Suppressor macrophage (primary cell): Measurements from ENCODE around the gene SNX21.
"Not testable (repeated sequence)": the region's sequence is repeated elsewhere in the genome, so short reads cannot be mapped to it uniquely, and the experiment has no call there.

Source experiments
- DNase-seq, 4 experiments: peaks; one replicate each; pipeline ENCODE4 v3.0.0-alpha.2; 2020 to 2022

SNX21 gene

GRCh38 chr20:45850926-45851325 lies 17.3 kb downstream of the SNX21 start:
- no peak for DNase-seq

- no peak for DNase-seq
Measured at GRCh38 chr20:45851501-45851900, 17.9 kb downstream of the SNX21 start.

- no peak for DNase-seq
Measured at GRCh38 chr20:45852326-45852725, 18.7 kb downstream of the SNX21 start.

GRCh38 chr20:45853484-45853883 lies 19.9 kb downstream of the SNX21 start:
- DNase-seq, result no peak

- peak; percentile 98 to 100 (median 100) for DNase-seq
Measured at GRCh38 chr20:45857114-45857881, 23.7 kb downstream of the SNX21 start, which contains the start of the genes ACOT8 and ZSWIM3. Gene ACOT8, minus strand, starts transcription at chr20:45857392. Its CDS starts 77 bp downstream, at chr20:45857315. Gene ZSWIM3, plus strand, starts transcription at chr20:45857614. Its CDS starts 212 bp downstream, at chr20:45857826.

GRCh38 chr20:45857882-45858216 lies 24.2 kb downstream of the SNX21 start:
- no peak for DNase-seq

- DNase-seq, result no peak
Measured at GRCh38 chr20:45859916-45860315, 26.3 kb downstream of the SNX21 start.

- DNase-seq, result no peak
Measured at GRCh38 chr20:45860560-45861220, 27.1 kb downstream of the SNX21 start.

GRCh38 chr20:45861221-45862075 lies 27.8 kb downstream of the SNX21 start:
- no peak for DNase-seq

GRCh38 chr20:45863543-45864470 lies 30.2 kb downstream of the SNX21 start:
- DNase-seq, result no peak

GRCh38 chr20:45866454-45866853 lies 32.9 kb downstream of the SNX21 start:
- DNase-seq, result no peak

GRCh38 chr20:45867136-45867818 lies 33.7 kb downstream of the SNX21 start:
- DNase-seq, result no peak

GRCh38 chr20:45867819-45868176 lies 34.2 kb downstream of the SNX21 start:
- DNase-seq, result no peak

GRCh38 chr20:45872626-45873025 lies 39.0 kb downstream of the SNX21 start:
- no peak for DNase-seq

GRCh38 chr20:45873409-45874103 lies 40.0 kb downstream of the SNX21 start:
- no peak for DNase-seq

GRCh38 chr20:45874104-45874481 lies 40.5 kb downstream of the SNX21 start:
- DNase-seq, result not testable (repeated sequence)

- no peak for DNase-seq
Measured at GRCh38 chr20:45874576-45874975, 41.0 kb downstream of the SNX21 start.

- DNase-seq, result no peak
Measured at GRCh38 chr20:45878076-45878761, 44.6 kb downstream of the SNX21 start.

- DNase-seq, result peak; percentile 99
Measured at GRCh38 chr20:45880988-45881788, 47.6 kb downstream of the SNX21 start, which contains the start of gene ZSWIM1. Gene ZSWIM1, plus strand, starts transcription at chr20:45881227. Its CDS starts 1,366 bp downstream, at chr20:45882593.
